GM21526 (cell line): ENCODE data around the gene LAGE3.

Experiments used
- ATAC-seq: cut with Tn5 transposase; IDR thresholded peaks from one replicate; pipeline ENCODE4 v1.9.1; 2021; ENCODE audit warnings: moderate library complexity; ENCODE audit not compliant: unreplicated experiment, low FRiP score

Gene LAGE3

DNA sequence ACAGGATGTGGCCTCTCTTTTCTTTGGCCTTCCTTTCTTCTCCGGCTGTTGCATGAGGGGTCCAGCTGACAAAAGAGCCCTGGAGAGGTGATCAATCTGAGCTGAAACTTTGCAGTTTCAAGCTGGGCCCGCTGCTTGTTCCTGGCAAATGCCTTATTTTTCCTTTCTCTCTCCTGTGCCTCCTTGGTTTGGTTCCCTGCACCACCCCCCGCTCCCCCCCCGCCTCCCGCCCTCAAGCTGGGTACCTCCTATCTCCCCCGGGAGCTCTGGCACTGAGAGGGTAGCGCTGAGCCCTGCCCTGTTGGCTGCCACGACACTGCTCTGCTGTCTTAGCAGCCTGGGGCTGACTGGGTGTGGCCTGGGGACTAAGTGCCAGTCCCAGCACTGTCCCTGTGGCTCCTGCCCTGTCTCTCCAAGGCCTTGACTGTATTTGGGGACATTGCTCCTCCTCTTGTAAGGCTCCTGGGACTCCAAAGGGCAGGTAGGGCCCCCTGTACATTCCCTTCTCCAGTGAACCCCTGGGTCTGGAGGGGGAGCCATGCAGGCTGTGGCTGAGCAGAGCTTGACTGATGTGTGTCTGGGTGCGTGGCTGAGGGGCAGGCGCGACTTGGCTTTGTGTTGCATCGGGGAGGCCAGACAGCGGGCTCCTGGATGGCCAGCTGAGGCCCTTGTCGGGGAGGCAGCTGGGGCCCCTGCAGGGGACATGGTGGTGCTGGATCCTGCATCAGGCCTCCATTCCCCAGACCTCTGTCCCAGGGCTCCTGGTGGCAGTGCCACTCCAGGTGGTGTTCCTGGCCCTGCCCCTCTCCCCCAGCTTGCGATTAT is 19.9 kb downstream of the LAGE3 start:
- no peak for ATAC-seq

DNA sequence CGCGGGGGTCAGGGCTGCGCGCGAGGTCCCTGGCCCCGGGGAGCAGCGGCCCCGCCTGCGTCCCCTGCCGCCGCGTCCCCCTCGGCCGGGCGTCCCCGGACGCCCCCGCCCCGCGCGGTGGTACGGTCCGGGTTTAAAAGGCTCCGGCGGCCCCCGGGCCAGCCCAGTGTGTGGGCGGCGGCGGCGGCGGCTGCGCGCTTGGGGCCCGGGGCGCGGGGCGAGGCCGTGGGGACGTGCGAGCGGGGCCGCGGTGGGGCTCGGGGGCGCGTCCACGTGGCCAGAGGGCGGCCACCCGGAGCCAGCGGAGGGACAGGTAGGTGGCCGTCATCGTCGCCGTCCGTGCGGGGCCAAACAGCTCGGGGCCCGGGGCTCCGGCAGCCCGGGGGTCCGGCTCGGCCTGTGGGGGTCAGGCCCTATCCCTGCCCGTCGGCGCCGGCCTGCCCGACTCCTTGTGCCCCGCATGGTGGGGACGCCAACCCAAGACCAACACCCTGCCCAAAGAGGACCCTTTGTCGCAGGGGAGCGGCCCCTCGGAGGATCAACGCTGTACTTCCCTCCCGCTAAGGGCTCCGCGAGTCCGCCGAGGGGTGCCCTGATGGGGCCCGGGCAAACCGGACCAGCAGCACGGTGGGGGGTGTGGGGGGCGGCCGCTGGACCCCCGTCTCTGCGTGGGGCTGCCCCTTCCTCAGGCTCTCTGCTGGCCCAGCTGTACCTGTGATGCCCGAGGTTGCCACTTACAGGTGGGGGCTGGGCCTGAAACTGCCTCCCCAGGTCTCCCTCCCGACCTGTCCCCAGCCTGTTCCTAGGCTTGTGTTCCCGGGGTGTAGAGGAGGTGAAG is 20.7 kb downstream of the LAGE3 start, which contains the start of gene PLXNA3:
PLXNA3 (plus strand) TSS at position 166 of the 838 bp plus-strand sequence. CDS start 1,903 bp downstream, outside the sequence.
- ATAC-seq: no peak

DNA sequence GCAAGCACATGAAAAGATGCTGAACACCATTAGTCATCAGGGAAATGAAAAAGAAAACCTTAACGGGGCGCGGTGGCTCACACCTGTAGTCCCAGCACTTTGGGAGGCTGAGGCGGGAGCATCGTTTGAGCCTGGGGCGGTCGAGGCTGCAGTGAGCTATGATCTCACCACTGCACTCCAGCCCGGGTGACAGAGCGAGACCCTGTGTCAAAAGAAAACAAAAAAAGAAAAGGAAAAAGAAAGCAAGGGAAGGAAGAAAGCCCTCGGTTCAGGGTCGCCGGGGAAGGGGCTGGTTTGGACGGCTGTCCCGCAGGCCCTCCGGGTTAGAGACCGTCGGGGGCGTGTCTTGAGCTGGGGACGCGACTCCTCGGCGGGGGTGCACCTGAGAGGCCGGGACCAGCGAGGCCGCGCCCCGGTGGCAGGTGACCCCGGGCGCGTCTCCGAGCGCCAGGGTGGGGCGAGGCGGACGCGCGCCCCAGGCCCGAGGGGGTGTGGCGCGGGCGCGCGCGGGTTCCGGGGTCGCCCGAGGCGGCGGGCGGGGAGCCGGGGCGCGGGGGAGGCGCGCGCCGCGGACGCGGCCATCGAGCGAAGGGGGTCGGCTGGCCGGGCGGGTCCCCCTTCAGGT is 21.5 kb downstream of the LAGE3 start:
- no peak for ATAC-seq

DNA sequence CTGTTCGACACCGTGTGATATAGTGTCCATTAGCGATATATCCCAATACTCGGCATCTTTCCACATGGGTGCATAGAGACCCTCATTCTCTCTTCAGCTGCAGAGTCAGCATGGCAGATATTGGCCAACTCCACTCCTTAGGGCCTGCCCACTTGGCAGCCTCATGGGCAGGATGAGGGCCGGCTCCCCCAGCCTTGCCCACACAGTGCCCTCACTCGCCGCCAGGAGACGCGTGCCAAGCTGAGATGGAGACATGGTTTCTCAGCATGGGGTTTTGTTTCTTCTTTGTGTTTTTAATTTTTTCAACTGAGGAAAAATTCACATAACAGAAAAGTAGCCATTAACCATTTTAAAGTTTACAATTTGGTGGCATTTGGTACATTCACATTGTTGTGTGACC is 26.3 kb downstream of the LAGE3 start:
- no peak for ATAC-seq

DNA sequence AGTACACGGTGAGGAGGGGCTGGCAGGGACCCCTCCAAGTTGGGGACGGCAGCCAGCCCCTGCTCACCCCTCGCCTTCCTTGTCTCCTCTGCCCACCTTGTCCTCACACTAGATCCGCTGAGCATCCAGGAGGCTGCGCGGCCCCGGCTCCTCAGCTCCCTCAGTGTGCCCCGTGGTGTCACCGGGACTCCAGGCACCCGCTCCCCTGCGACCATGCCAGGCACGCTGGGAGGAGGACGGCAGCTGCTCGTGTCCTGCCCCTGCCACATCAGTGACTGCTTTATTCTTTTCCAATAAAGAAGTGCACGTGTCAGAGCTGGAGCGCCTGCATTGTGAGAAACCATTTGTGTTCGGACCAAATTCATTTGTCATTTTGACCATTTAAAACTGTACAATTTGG is 28.8 kb downstream of the LAGE3 start:
- ATAC-seq: no peak

DNA sequence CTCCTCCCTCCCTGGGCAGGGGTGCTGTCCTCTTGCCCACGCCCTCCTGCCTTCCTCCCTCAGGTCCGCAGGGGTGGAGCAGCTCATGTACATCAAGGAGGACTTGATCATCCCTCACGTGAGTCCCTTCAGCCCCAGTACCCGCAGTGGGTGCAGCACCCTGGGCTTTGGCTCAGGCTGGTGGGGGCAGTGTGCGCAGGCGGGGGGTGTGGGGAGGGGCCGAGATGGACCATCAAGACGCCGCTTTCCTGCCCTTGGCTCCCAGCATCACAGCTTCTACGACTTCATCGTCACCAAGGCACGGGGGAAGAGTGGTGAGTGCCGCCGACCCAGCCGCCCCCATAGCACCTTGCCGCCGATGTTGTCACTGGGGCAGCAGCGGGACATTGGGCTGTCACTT is 29.5 kb downstream of the LAGE3 start:
- ATAC-seq: no peak

DNA sequence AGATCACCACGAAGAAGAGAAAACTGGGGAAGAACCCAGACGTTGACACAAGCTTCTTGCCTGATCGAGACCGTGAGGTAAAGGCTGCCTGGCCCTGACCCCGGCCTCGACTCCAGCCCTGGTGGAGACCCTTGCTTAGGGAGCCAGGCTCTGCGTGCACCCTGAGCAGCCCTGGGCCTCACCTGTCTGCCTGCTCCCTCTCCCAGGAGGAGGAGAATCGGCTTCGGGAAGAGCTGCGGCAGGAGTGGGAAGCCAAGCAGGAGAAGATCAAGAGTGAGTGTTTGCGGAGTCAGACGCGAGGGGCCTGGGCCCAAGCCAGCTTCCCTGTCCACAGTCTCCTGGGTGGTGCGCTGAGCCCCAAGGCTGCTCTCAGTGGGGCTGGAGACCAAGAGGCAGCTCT is 30.6 kb downstream of the LAGE3 start:
- no peak for ATAC-seq

DNA sequence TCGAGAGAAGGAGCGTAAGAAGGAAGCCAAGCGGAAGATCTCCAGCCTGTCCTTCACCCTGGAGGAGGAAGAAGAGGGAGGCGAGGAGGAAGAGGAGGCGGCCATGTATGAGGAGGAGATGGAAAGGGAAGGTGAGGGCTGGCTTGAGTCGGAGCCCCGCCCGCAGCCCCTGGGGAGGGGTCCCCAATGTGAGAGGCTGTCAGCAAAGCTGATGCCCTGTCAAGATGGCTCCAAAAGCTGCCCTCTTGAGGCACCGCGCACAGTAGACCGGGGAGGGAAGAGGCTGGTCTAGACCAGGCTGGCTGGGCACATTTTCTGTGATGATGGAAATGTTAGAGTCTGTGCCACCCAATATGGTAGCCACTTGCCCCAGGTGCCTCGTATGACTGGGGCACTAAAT is 32.7 kb downstream of the LAGE3 start:
- ATAC-seq: no peak

DNA sequence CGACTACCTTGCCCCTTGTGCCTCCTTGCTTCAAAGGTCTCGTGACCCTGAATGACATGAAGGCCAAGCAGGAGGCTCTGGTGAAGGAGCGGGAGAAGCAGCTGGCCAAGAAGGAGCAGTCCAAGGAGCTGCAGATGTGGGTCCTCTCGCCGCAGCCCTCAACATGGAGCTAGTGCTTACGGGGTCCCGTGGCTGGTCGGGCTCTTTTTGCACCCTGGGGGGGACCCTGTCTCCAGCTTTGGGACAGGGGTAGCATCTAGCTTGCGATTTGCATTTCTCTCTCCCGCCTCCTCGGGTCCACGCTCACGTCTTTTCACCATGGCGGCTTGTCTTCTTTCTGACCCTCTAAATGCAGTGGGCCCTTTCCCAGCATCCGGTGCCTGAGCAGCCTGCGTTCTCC is 33.3 kb downstream of the LAGE3 start:
- no peak for ATAC-seq

DNA sequence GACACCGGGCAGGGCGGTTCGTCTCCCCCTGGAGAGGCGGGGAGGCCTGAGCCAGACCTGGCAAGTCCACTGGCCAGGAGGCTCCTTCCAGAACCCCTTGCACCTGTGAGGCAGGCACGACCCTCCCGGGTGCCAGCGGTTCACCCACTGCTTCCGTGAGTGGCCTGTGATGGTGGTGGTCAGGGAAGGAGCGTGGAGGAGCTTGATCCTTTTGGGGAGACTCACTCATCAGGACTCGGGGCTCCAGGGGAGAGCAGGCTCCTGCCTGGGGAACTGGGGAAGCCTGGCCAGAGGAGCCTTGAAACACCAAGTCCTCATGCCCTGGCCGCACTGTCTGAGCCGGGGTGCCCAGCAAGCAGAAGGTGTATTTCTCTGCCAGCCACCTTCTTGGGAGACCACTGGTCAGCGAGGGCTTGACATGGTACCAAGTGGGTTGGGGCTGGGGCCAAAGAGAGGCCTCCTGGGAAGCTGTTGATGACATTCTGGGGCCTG is 34.3 kb downstream of the LAGE3 start:
- no peak for ATAC-seq

DNA sequence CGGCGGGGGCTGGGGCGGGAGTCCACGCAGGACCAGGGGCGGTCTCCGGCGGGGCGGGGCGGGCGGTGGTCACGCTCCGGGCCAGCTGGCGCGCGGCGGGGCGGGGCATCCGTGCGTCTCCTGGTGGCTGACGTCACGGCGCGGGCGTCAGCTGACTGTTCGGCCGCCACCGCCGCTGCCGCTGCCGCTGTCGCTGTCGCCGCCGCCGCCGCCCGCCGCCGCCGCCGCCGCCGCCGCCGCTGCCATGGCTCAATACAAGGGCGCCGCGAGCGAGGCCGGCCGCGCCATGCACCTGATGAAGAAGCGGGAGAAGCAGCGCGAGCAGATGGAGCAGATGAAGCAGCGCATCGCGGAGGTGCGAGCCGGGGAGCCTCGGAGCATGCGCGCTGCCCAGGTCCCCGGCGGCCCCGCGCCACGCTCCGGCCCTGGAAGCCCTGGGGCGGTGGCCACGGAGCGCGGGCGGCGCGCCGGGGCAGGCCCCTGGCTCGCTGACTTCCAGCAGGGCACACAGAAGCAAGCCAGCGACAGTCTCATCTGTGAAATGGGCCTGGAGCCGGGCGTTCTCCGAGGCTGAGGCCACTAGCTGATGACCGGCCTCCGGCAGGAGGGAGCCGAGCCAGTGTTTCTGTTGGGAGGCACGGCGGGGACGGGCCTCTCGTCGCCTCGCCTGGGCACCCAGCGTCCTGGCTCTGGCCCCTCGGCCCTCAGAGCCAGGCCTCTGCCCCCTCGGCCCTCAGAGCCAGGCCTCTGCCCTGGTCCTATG is 34.9 kb downstream of the LAGE3 start, which contains the start of gene FAM50A:
FAM50A (plus strand) TSS at position 150 of the 763 bp plus-strand sequence; CDS start at position 245, 95 bp downstream.
- peak; percentile 46 for ATAC-seq

DNA sequence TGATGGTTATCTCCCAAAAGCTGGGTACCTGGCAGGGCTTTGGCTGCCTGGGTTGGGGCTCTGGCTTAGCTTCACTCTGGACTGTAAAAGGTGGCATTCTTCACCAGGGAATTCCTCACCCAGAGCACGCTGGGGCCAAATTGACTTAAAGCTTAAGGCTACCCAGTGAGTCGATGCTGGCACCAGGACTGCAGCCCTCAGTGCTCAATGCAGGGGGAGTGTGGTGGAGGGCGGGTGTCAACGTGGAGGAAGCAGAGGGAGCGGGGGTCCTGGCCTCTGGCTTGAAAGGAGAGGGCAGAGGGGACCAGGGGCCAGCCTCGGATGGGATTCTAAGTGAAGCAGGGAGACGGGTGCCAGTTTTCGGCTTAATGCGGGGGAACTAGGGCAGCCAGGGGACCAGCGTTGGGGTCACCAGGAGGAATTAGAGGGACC is 35.6 kb downstream of the LAGE3 start:
- ATAC-seq: no peak

DNA sequence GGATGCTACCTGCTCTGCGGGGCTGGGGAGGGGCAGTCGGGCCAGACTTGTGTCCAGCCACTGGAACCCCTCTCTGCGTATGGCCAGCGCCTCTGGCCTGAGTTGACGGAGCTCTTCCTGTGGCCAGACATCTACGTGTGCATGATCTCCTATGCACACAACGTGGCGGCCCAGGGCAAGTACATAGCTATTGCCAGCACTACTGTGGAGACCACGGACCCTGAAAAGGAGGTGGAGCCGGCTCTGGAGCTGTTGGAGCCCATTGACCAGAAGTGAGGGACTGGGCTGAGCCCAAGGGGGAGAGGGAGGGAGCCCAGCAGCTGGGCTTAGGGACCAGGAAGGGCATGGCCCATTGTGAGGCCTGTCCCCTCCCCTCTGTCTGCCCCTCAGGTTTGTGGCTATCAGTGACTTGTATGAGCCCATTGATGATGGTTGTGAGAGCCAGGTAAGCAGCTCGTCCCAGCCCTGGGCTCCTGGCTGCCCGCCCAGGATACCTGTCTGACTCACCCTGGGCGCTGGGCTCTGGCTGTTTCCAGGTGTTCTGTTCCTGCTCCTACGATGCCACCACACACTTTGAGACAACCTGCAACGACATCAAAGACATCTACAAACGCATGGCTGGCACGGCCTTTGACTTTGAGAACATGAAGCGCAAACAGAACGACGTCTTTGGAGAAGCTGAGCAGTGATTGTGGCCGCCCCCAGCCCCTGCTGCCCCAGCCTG is 36.9 kb downstream of the LAGE3 start:
- ATAC-seq: no peak

DNA sequence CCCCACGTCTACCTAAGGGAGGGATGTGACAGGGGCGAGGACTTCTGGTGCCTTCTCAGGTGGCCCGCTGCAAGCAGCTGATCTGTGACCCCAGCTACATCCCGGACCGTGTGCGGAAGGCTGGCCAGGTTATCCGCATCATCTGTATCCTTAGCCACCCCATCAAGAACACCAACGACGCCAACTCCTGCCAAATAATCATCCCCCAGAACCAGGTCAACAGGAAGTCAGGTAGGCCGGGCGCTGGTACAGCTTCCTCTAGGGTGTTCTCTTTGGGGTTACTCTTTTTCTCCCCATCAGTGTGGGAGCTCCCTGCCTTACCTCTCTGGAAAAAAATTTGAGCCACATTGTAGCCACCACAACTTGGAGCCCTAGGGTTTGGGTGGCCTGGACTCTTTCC is 37.5 kb downstream of the LAGE3 start:
- no peak for ATAC-seq

DNA sequence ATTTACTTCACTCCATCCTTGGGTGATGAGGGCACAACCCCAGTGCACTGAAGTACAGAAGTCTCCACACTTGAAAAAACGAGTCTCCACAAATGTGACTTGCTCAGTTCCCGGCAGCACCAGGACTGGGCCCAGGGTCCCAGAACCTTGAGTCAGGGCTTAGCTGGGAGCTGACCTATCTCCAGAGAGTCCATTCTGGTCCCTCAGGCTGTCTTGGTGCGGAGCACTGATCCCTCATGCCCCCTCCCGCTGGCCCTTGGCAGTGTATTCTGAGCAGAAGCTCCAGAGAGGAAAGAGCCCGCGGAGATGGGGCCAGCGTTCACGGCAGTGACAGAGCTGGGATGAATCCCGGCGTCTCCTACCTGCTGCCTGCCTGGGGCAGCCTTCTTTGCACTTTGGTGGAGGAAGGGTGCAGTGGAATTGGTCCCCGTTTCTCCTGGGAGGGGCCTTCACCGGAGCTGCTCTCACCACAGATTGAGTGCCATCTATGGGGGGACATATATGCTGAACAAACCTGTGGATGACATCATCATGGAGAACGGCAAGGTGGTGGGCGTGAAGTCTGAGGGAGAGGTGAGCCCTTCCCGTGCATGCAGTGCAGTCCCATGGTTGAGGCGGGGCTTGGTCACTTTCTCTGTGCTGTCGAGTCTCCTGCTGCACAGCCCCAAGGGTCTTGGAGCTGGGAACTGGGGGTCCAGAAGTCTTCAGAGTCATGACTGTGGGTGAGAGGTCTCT is 38.3 kb downstream of the LAGE3 start:
- ATAC-seq: no peak

DNA sequence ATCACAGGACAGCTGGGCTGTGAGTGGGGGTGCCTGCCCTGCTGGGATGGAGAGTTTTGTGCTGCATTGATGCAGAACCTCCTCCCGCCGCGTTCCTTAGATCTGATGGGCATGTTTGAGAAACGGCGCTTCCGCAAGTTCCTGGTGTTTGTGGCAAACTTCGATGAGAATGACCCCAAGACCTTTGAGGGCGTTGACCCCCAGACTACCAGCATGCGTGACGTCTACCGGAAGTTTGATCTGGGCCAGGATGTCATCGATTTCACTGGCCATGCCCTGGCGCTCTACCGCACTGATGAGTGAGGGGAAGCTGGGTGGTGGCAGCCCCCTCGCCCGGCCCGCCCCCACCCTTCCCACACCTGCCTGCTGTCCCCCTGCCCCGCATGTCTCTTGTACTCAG is 39.2 kb downstream of the LAGE3 start:
- ATAC-seq: no peak

DNA sequence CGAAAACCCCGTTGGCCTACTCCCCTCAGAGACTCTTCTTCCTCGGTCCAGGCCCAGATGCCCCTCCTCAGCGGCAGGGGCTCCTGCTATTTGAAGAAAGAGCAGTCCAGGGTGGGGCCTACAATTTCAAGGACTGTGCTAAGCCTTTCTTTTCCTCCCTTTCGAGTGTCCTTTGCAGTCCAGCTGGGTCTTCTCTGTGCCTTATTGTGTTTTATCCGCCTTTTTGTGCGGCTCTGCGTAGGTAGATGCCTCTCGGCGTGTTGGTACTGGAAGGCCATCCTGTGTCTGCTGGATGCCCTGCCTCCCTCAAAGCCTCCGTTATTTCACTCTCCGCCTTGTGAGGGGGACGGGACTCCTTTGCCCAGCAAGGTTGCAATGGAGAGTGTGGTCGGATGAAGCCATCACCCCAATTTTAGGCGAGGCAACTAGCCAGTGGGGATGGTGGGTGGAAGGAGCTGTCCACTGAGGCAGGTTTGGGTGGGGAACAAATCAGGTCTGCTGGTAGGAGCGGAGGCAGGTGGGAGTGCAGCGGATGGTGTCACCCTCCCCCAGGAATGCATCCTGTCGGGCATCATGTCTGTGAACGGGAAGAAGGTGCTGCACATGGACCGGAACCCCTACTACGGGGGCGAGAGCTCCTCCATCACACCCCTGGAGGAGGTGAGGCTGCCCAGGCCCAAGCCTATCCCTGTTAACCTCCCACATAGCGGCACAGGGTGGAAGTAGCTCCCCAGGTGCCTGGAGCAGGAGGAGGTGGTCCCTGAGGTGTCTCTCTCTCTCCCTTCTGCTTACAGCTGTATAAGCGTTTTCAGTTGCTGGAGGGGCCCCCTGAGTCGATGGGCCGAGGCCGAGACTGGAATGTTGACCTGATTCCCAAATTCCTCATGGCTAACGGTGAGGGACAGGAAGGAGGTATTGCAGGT is 40.8 kb downstream of the LAGE3 start:
- no peak for ATAC-seq
